ENCODE results near the gene CLTB. TPM values are rescaled to one million over a fixed set of nuclear protein-coding genes. Genes with fewer than 3 reads are reported as not detected.
A peak's percentile ranks its signal among the peaks of the same experiment; 100 is the strongest.

The CLTB gene
- total and polyA plus RNA-seq, 12 donors, result 118 to 299 (median 160) TPM

DNA sequence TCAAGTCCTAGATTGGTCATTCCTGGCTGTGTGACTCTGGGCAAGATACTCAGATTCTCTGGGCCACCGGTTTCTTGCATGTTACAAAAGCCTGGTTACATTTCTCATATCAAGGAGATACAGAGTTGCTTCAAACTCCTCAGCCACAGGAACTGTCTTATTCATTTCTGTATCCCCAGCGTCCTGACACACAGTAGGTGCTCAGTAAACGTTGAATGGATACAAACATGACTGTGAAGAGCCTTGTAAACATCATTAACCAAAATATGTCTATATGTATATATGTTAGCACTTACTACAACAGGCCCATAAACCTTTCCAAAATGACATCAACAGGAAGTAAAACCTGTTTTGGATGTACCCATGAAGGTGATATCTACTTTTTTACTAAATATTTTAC, 1.6 kb downstream of the CLTB start:
- Histone ChIP-seq H3K36me3 (replicated peaks in 1 of 2) (peaks cover 0 to 8% of the 10 kb centered on the region in 2 donors), H3K9me3 (replicated peaks in 1 of 3) (no peaks in the 10 kb centered on the region), H3K27me3 (no peaks in the 10 kb centered on the region), H3K27ac (peak overlapping the region in 3 of 5 donors; percentile 31 to 94 (median 81)), H3K4me1 (replicated peaks in 1 of 2) (peaks cover 41 to 61% of the 10 kb centered on the region in 2 donors), H3K4me3 (peak overlapping the region in 1 of 4 donors; percentile 97)
- 67 to 75% (median 71%) methylated on average over 3 of the region's 3 CpGs for WGBS, 4 donors
- DNase-seq, result no peak
- TF ChIP-seq, protein P1, sequence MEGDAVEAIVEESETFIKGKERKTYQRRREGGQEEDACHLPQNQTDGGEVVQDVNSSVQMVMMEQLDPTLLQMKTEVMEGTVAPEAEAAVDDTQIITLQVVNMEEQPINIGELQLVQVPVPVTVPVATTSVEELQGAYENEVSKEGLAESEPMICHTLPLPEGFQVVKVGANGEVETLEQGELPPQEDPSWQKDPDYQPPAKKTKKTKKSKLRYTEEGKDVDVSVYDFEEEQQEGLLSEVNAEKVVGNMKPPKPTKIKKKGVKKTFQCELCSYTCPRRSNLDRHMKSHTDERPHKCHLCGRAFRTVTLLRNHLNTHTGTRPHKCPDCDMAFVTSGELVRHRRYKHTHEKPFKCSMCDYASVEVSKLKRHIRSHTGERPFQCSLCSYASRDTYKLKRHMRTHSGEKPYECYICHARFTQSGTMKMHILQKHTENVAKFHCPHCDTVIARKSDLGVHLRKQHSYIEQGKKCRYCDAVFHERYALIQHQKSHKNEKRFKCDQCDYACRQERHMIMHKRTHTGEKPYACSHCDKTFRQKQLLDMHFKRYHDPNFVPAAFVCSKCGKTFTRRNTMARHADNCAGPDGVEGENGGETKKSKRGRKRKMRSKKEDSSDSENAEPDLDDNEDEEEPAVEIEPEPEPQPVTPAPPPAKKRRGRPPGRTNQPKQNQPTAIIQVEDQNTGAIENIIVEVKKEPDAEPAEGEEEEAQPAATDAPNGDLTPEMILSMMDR (IDR thresholded peaks at IDR 0.05), result no peak
- intact Hi-C loops (cut with DNase I), result loop anchor here in 1 of 2 donors (2.0 to 5.0 kb wide), 2 partner anchors 26 to 123 kb away; partner anchors contain the start of genes HIGD2A, NOP16 and RNF44

DNA sequence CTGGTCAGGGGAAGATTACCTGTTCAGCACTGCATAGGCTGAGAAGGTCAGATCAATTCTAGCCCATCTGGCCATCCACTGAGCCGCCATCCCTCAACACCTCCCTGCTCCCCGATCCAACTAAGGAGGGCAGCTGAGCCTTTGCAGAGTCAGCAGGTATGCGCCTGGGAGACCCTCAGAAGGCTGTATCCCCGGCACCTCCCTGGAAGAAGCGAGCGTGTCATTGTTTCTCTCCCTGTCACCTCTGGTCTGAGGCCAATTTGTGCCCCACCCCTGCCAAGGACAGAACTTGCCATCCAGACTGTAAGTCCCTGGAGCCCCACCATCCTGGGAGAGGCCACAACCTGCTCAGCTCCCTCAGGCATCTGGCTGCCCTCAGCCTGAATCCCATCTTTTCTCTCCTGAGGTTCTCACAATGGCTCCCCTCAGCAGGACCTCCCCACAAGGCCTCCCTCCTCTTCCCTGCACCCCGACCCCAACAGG, 2.6 kb downstream of the CLTB start:
- intact Hi-C loops (cut with DNase I), result loop anchor here in 1 of 2 donors (2.0 kb wide), 1 partner anchor 25 kb away; the partner anchor contains the start of genes HIGD2A and NOP16
- H3K4me3 ChIP-seq, result no peak overlapping the region
- H3K27ac ChIP-seq, result peak overlapping the region in 4 of 5 donors; percentile 54 to 82 (median 74)
- H3K9me3 ChIP-seq (replicated peaks in 1 of 3), result no peaks in the 10 kb centered on the region
- WGBS, 4 donors, result 69 to 75% (median 74%) methylated on average over 7 of the region's 7 CpGs
- H3K36me3 ChIP-seq (replicated peaks in 1 of 2), result peaks cover 0 to 12% of the 10 kb centered on the region in 2 donors
- TF ChIP-seq, protein P1 (IDR thresholded peaks at IDR 0.05), result no peak
- no peak for TF ChIP-seq POLR2A (IDR thresholded peaks at IDR 0.05)
- peaks cover 41 to 61% of the 10 kb centered on the region in 2 donors for H3K4me1 ChIP-seq (replicated peaks in 1 of 2)
- H3K27me3 ChIP-seq, result no peaks in the 10 kb centered on the region
- peak in 2 of 7 donors; percentile 31 to 59 for DNase-seq

DNA sequence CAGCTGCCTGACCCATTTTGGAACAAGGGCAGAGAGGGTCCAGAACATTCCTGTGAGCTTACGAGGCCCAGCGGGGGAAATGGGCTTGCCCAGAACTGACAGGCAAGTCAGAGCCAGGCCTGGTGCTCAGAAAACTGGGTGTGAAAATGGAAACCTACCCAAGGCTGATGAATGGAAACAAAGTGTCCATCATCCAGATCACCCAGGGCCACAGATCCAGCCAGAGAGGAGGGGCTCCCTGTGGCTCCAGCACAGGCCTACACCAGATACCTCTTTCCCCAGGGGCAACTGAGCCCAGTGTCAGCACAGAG, 3.1 kb downstream of the CLTB start:
- no peaks in the 10 kb centered on the region for H3K27me3 ChIP-seq
- peak overlapping the region in 4 of 5 donors; percentile 54 to 82 (median 74) for H3K27ac ChIP-seq
- H3K36me3 ChIP-seq (replicated peaks in 1 of 2), result peaks cover 0 to 16% of the 10 kb centered on the region in 2 donors
- H3K4me3 ChIP-seq, result no peak overlapping the region
- no peaks in the 10 kb centered on the region for H3K9me3 ChIP-seq (replicated peaks in 1 of 3)
- WGBS, 4 donors, result 39 to 44% methylated on average over 2 of the region's 2 CpGs; no CpG with 5 or more reads in 2 of the 4 donors
- no peak for TF ChIP-seq POLR2A (IDR thresholded peaks at IDR 0.05)
- TF ChIP-seq, protein P1 (IDR thresholded peaks at IDR 0.05), result no peak
- DNase-seq, result peak; percentile 63 to 92 (median 87)
- peaks cover 41 to 61% of the 10 kb centered on the region in 2 donors for H3K4me1 ChIP-seq (replicated peaks in 1 of 2)
- intact Hi-C loops (cut with DNase I), result no loop called here

DNA sequence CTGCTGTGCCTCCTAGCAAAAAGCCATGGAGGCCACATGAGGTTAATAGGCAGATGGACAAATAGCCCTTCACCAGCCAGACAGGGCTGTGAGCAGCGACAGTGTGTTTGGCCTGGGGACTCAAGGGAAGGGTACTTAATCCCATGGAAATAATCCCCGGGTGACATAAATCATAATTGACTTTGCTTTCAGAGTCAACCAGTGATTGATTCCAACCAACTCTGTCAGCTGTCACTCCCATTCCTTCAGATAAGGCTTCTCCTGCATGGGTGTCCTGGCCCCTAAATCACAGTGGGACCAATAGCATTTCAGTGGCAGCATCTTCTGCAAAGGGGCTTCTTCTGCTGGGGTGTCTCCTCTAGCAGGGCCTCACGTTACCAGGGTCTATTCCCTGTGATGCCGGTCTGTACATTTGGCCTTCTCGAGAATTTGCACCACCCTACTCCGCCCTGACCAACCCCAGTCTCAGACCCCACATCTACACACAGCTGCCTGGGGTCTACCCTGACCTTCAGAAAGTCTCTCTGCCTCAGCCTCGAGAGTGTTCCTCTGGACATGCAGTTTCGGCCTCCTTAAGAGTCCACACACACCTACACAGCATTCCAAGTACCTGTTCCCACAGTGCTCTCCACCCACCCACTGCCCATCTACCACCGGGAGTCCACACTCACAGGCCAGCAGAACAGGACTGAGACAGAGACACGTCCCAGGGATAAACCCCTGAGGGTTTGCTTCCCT, 3.7 kb downstream of the CLTB start:
- peaks cover 41 to 61% of the 10 kb centered on the region in 2 donors for H3K4me1 ChIP-seq (replicated peaks in 1 of 2)
- H3K27ac ChIP-seq, result peak overlapping the region in 3 of 5 donors; percentile 67 to 82 (median 81)
- no peaks in the 10 kb centered on the region for H3K27me3 ChIP-seq
- no peak overlapping the region for H3K4me3 ChIP-seq
- TF ChIP-seq POLR2A (IDR thresholded peaks at IDR 0.05), result peak in 1 of 2 donors; percentile 50
- TF ChIP-seq, protein P1 (IDR thresholded peaks at IDR 0.05), result no peak
- intact Hi-C loops (cut with DNase I), result no loop called here
- peaks cover 0 to 21% of the 10 kb centered on the region in 2 donors for H3K36me3 ChIP-seq (replicated peaks in 1 of 2)
- WGBS, 4 donors, result 74 to 83% (median 78%) methylated on average over 9 to 10 of the region's 10 CpGs
- H3K9me3 ChIP-seq (replicated peaks in 1 of 3), result no peaks in the 10 kb centered on the region
- DNase-seq, result peak in 1 of 7 donors; percentile 11
